Activated T-helper 2 cell treated with anti-CD3 and anti-CD28 coated beads, Interferon-gamma antibody, Interleukin-2, Interleukin-4, amounts not matched to agents 10 μg/mL and 5 μg/mL and 100 μg/mL, durations not matched to agents 14 hours and 24 hours and 36 hours (primary cell): ENCODE measurements around the gene DDX17. TPM values are rescaled to one million over a fixed set of nuclear protein-coding genes. Genes with fewer than 3 reads are reported as not detected.

Source experiments
- DNase-seq: peaks from one replicate; pipeline ENCODE4 v3.0.0; 2021; ENCODE audit warnings: low spot score
- H3K27ac Mint-ChIP-seq: one replicate; pipeline ENCODE4 v1.8.0; 2021; ENCODE audit warnings: mixed read lengths
- H3K27me3 Mint-ChIP-seq: one replicate; pipeline ENCODE4 v1.8.0; 2021; ENCODE audit warnings: low read depth, mixed read lengths
- H3K36me3 Mint-ChIP-seq: one replicate; pipeline ENCODE4 v1.8.0; 2021; ENCODE audit warnings: low read depth, mixed read lengths
- H3K4me1 Mint-ChIP-seq: one replicate; pipeline ENCODE4 v1.8.0; 2021; ENCODE audit warnings: low read depth, mixed read lengths
- H3K4me3 Mint-ChIP-seq: one replicate; pipeline ENCODE4 v1.8.0; 2021; ENCODE audit warnings: low read depth, mild to moderate bottlenecking, moderate library complexity, mixed read lengths
- H3K9me3 Mint-ChIP-seq: one replicate; pipeline ENCODE4 v1.8.0; 2021; ENCODE audit warnings: mixed read lengths
- intact Hi-C: fragments of 100-400 bp; cut with micrococcal nuclease; formaldehyde crosslinking; loops from one replicate; pipeline ENCODE4 v1.15.1; 2023
- total RNA-seq: library from RNA; stranded (reverse); gene quantifications from 2 replicates; pipeline ENCODE4 v1.2.3, GENCODE V29; 2022

Gene DDX17
- total RNA-seq, 1 donor from 2014 or later: 378 TPM

DNA sequence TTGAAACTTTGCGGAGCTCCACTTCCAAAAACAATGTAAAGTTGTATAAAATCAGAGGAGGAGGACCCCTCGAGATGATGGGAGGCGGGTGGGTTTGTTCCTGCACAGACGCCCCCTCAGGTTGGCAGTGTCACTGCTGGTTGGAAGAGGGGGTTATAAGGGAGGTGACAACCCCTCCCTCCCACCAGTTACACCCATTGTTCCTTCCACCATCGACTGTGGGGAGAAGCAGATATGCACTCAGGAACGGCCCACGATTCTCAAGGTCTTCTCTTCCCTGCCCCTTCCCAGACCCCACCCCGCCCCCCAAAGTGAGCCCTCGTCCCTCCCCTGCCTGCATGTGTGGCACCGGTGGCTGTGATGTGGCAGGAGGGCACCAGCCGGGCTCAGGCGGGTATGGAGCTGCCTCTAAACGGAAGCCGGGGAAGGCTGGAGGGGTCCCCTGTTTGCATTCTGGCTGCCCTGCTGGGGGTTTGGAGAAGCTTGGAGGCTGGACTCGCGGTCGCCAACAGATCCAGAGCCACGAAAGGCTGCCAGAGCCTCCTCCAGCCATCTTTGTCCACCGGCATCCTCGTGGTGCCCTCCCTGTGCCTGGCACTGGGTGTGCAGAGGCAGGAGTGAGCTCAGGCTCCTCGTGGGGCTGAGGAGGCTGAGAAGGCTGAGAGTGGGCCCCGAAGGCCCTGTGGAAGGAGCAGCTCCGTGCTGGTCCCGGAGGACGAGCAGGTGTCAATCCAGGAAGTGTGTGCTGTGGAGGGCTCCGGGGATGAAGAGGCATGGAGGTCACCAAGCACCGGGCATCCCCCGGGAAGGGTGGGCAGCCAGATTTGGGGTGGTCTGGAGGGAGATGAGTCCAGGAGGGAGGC, 37.4 kb downstream of the DDX17 start:
- peak overlapping the region; percentile 70 for H3K4me3 Mint-ChIP-seq
- no peak overlapping the region for H3K27ac Mint-ChIP-seq
- no peaks in the 10 kb centered on the region for H3K9me3 Mint-ChIP-seq
- H3K36me3 Mint-ChIP-seq: no peaks in the 10 kb centered on the region
- H3K27me3 Mint-ChIP-seq: peaks cover 35% of the 10 kb centered on the region
- no peak for DNase-seq
- intact Hi-C loops: no loop called here
- peaks cover 4% of the 10 kb centered on the region for H3K4me1 Mint-ChIP-seq

DNA sequence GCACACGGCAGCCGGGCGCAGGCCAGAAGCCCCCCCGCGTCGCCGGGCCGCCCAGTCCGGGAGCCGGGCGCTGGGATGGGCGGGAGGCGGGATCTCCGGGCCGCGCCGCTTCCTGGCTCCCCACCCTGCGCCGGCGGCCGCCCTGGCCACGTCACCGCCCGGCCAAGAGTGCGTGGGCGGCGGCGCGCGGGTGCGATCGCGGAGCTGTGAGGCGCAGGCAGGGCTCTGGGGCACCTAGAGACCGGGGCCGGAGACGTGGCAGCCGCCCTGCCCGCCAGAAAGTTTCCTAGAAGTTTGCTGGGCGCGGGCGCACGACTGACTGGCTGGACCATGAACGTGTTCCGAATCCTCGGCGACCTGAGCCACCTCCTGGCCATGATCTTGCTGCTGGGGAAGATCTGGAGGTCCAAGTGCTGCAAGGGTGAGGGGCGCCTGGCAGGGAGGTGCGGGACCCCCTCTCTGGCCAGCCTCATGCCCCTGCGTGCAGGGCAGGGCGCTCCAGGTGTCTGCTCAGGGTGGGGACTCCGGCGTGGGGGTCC, 38.1 kb downstream of the DDX17 start, which contains the start of gene KDELR3:
Gene KDELR3, plus strand, starts transcription at position 193 of the 539 bp plus-strand sequence. Its CDS starts 138 bp downstream, at position 331.
- Mint-ChIP-seq H3K9me3 (no peaks in the 10 kb centered on the region), H3K27me3 (peaks cover 42% of the 10 kb centered on the region), H3K36me3 (no peaks in the 10 kb centered on the region), H3K4me3 (peak within 1 kb of the TSS; percentile 70), H3K27ac (peak within 1 kb of the TSS; percentile 70), H3K4me1 (peaks cover 4% of the 10 kb centered on the region)
- DNase-seq: peak; percentile 46
- intact Hi-C loops: no loop called here

DNA sequence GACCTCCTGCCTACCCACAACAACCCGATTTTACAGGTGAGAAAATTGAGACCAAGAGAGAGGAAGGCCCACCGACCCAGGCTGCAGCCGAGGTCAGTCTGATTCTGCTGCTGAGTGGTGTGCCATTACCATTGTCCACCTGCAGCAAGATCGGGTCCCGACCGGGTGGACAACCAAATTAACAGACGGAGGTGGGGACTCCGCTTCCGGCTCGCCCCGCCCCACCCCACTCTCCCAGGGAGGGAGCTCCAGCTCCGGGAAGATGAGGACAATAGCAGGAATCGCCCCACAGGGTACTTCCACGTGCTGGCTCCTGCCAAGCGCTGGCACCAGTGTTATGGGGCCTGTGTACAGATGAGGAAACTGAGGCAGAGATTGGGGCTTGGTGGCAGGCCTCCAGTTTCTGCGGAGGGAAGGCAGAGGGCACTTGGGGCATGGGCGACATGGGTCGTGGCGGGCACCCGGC, 38.6 kb downstream of the DDX17 start:
- H3K27ac Mint-ChIP-seq: peak overlapping the region; percentile 70
- H3K27me3 Mint-ChIP-seq: peaks cover 44% of the 10 kb centered on the region
- H3K36me3 Mint-ChIP-seq: no peaks in the 10 kb centered on the region
- no peaks in the 10 kb centered on the region for H3K9me3 Mint-ChIP-seq
- DNase-seq: no peak
- intact Hi-C loops: no loop called here
- peaks cover 4% of the 10 kb centered on the region for H3K4me1 Mint-ChIP-seq
- H3K4me3 Mint-ChIP-seq: peak overlapping the region; percentile 68

DNA sequence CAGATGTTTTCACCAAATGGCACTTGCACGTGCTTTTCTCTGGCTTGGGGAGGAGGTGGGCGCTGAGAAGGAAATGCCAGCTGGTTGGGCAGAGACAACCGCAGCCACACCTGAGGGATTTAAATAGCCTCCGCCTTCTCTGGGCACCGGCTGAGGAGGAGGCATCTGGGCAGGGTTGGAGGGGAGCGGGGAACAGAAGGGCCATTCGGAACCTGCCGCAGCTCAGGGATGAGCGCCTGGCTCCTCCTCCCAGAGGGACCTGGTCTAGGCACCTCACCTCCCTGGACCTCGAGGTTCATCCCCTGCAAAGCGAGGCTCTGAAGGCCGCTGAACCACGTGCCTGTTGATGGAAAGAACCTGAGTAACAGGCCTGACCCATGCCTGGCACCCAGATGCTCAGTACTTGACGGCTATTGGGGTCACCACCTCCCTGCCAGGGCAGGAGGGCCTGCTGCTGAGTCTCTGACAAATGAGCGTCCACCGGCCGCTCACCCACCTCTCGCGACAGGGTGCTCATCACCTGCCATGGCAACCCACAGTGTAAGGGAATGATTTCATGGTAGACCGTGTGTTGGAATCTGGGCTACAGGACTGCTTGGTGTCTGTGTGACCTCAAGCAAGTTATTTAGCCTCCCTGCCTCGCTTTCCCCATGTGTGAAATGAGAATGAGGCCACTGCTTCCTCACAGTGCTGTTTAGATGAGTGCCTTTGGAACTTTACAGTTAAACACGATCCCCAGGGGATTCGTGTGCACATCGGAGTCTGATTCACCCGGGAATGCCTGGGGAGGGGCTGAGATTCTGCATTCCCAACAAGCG, 40.2 kb downstream of the DDX17 start:
- intact Hi-C loops: no loop called here
- DNase-seq: no peak
- Mint-ChIP-seq H3K4me3 (no peak overlapping the region), H3K4me1 (peaks cover 4% of the 10 kb centered on the region), H3K27ac (no peak overlapping the region), H3K27me3 (peaks cover 59% of the 10 kb centered on the region), H3K36me3 (no peaks in the 10 kb centered on the region), H3K9me3 (no peaks in the 10 kb centered on the region)

DNA sequence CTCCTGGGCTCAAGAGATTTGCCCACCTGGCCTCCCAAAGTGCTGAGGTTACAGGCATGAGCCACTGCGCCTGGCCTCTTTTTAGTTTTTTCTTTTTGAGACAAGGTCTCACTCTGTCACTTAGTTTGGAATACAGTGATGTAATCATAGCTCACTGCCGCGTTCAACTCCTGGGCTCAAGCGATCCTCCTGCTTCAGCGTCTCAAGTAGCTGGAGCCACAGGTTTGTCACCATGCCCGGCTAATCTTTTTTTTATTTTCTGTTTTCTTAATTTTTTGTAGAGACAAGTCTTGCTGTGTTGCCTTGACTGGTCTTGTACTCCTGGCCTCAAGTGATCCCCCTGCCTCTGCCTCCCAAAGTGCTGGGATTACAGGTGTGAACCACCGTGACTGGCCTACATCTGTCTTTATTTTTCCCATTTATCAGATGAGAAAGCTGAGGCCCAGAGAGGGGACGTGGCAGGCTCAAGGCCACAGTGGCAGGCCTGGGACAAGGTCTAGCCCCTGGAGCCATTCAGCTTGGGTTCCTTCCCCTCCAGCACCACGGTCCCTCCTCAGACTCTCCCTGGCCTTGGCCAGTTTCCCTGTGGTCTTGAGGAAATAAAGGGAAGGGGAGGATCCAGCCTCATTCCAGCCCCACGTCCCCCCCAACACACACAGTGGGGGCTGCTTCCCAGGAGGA, 41.0 kb downstream of the DDX17 start:
- peaks cover 66% of the 10 kb centered on the region for H3K27me3 Mint-ChIP-seq
- no peak for DNase-seq
- intact Hi-C loops: no loop called here
- H3K27ac Mint-ChIP-seq: no peak overlapping the region
- H3K9me3 Mint-ChIP-seq: no peaks in the 10 kb centered on the region
- H3K36me3 Mint-ChIP-seq: no peaks in the 10 kb centered on the region
- peaks cover 4% of the 10 kb centered on the region for H3K4me1 Mint-ChIP-seq
- H3K4me3 Mint-ChIP-seq: no peak overlapping the region

DNA sequence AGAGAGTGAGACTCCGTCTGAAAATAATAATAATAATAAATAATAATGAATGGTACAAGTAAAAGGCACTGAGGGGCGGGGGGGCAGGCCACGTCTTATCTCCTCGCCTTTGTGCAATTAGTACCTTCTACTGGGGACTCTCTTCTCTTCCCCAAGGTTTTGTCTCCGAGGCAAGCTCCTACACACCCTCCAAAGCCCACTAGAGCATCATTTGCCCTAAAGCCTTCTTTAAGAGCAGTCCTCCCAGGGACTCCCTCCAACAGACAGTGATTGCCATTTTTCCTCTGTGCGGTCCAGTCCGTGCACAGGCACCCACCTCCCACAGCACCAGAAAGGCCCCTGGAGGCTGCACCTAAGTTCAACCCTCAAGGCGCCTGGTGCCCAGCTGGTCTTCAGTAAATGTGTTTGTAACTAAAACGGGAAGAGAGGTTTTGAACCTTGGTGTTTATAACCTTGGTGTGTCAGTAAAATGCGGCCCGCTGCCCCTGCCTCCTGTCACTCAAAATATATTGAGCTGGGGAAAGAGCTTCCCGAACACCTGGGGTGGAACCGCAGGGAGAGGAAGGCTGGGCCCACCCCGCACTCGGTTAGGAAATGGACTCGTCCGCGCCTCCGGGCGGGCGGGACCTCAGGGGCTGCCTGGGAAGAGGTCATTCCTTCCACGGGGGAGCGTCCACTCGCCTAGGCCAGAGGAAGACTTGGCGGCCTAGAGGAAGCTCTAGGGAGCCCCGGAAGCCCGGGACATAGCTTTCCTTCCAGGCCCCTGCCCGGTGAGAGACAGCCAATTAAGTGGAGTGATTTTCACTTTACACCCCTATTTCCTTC, 42.9 kb downstream of the DDX17 start:
- Mint-ChIP-seq H3K27ac (no peak overlapping the region), H3K27me3 (peaks cover 79% of the 10 kb centered on the region), H3K4me1 (peaks cover 4% of the 10 kb centered on the region), H3K36me3 (no peaks in the 10 kb centered on the region), H3K4me3 (no peak overlapping the region), H3K9me3 (no peaks in the 10 kb centered on the region)
- intact Hi-C loops: no loop called here
- no peak for DNase-seq

DNA sequence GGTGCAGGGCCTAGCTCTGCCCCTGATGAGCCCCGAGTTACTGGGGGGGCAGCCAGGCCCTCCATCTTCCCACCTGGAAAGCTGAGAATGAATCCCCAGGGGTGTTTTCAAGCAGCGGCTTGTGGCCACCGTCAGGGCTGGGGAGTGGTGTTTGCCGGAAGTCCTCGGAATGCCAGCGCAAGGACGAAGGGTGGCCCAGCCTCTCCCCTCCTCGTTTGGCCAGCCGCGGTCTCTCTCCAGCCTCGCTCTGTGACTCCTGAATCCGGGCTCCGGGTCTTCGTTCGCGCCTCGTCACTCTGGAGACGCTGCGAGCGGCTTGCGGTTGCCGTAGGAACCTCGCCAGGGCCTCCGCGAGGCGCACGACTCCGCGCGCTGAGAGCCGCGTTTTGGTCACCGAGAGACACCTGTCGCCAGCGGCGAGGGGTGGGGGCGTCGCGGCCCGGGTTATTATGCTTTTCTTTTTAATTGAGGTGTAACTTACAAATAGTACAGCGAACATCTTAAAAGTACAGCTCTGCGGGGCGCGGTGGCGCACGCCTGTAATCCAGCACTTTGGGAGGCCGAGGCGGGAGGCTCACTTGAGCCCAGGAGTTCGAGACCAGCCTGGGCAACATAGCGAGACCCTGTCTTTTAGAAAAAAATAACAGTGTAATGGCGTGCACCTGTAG, 44.6 kb downstream of the DDX17 start:
- Mint-ChIP-seq H3K4me3 (no peak overlapping the region), H3K27me3 (peaks cover 85% of the 10 kb centered on the region)
- intact Hi-C loops: no loop called here

DNA sequence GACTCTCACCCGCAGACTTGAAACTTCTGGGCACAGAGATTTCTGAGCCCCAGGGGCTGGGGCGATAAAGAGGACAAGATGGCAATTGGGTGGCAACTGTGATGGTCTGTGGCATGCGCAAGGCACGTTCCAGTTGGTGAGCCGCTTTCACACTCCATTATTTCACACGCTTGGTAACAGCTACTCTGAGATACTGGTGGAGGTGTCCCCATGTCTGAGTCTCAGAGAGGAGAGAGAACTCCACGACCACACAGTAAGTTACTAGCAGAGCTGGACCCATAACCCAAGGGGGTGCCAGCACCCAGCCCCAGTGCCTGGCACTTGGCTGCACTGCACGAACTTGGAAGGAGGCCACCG, 45.1 kb downstream of the DDX17 start:
- intact Hi-C loops: no loop called here
- Mint-ChIP-seq H3K27me3 (peaks cover 84% of the 10 kb centered on the region), H3K4me3 (no peak overlapping the region), H3K9me3 (no peaks in the 10 kb centered on the region), H3K36me3 (no peaks in the 10 kb centered on the region), H3K27ac (no peak overlapping the region), H3K4me1 (no peaks in the 10 kb centered on the region)
- no peak for DNase-seq

More for the DNA sequence above, 44.6 kb downstream of the DDX17 start:
- Mint-ChIP-seq H3K9me3 (no peaks in the 10 kb centered on the region), H3K36me3 (no peaks in the 10 kb centered on the region), H3K27ac (no peak overlapping the region), H3K4me1 (no peaks in the 10 kb centered on the region)
- peak; percentile 63 for DNase-seq

DNA sequence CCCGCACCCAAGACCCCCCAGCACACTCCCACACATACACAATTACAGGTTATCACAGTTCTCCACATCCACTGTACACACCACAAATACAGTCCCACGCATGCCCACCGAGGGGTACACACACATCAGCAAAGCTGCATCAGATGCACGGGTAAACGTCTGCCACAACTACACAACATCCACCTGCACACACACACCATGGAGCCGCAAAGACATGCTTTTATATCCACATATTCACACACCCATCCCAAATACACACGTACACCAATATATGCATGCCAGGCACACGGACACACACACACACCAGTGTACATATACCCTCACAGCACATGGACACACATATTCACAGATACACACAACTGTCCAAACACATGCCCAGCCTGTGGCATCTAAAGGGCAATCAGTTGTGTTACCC, 45.7 kb downstream of the DDX17 start:
- intact Hi-C loops: no loop called here
- H3K27me3 Mint-ChIP-seq: peaks cover 80% of the 10 kb centered on the region
- no peaks in the 10 kb centered on the region for H3K9me3 Mint-ChIP-seq
- no peak for DNase-seq
- H3K36me3 Mint-ChIP-seq: no peaks in the 10 kb centered on the region
- no peak overlapping the region for H3K27ac Mint-ChIP-seq
- H3K4me3 Mint-ChIP-seq: no peak overlapping the region
- H3K4me1 Mint-ChIP-seq: no peaks in the 10 kb centered on the region

DNA sequence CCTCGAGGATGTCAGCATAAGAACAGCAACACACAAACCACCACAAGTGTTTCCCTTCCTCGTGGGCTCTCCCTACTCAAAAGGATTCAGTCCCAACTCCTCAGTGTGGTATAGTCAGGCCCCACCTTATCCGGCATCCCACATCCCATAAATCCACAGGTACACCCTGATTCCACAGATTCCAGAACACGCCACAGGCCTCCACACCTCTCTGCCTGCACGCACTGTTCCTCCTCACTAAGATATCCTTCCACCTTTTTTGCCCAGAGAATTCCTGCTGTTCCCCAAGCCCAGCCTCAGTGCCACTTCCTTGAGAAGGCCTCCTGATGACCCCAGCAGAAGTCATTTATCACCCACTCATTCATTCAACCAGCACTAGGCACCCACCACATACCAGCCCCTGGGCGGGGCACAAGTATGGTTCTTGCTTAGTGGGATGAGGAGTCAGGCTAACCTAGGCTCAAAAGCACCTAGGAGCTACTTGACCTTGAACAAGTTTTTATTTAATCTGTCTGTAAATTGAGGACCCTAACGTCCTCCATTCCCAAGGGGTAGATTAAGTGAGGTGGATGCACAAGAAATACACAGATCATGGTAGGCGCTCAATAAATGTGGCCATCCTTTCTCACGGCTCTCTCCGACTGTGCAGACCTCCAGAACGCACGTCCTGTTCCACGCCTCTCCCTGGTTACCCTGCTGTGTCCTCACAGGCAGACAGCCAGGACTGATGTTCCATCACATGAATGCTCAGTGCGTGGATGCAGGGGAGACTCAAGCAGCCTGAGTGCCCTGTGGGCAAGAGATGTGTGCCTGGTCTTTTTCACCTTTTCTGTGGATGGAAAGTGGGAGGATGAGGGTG, 49.0 kb downstream of the DDX17 start:
- H3K4me1 Mint-ChIP-seq: peaks cover 3% of the 10 kb centered on the region
- H3K4me3 Mint-ChIP-seq: peak overlapping the region; percentile 60
- intact Hi-C loops: no loop called here
- peaks cover 3% of the 10 kb centered on the region for H3K36me3 Mint-ChIP-seq
- no peak for DNase-seq
- H3K27me3 Mint-ChIP-seq: peaks cover 73% of the 10 kb centered on the region
- no peaks in the 10 kb centered on the region for H3K9me3 Mint-ChIP-seq
- H3K27ac Mint-ChIP-seq: no peak overlapping the region
